ENCODE results near the gene TOPORS.

The TOPORS gene

GRCh38 chr9:32516241-32516640 lies 36.1 kb downstream of the TOPORS start:
- Histone ChIP-seq H3K4me3 (ENCODE audit: low read depth, low read length) (no peak overlapping the region), H3K27ac (no peak overlapping the region), H3K27me3 (ENCODE audit: control insufficient read depth, insufficient read depth, low read length) (no peaks in the 10 kb centered on the region), H3K4me2 (ENCODE audit: low read length) (no peak overlapping the region), H3K79me2 (no peaks in the 10 kb centered on the region), H3K4me1 (no peaks in the 10 kb centered on the region), H3K9me3 (ENCODE audit: control insufficient read depth, low read length) (no peaks in the 10 kb centered on the region), H3K9ac (no peak overlapping the region), H3K36me3 (ENCODE audit: control insufficient read depth, insufficient read depth, low read length) (no peaks in the 10 kb centered on the region), H2AFZ (no peak overlapping the region)
- no peak for TF ChIP-seq CTCF (IDR thresholded peaks at IDR 0.05)

GRCh38 chr9:32508728-32509127 lies 43.7 kb downstream of the TOPORS start:
- no peaks in the 10 kb centered on the region for H3K27me3 ChIP-seq (ENCODE audit: control insufficient read depth, insufficient read depth, low read length)

GRCh38 chr9:32503008-32503407 lies 49.4 kb downstream of the TOPORS start:
- no peak overlapping the region for H3K4me3 ChIP-seq (ENCODE audit: low read depth, low read length)
- H3K79me2 ChIP-seq = no peaks in the 10 kb centered on the region
- no peak overlapping the region for H2AFZ ChIP-seq
- no peak overlapping the region for H3K27ac ChIP-seq
- H3K36me3 ChIP-seq (ENCODE audit: control insufficient read depth, insufficient read depth, low read length) = no peaks in the 10 kb centered on the region
- no peaks in the 10 kb centered on the region for H3K27me3 ChIP-seq (ENCODE audit: control insufficient read depth, insufficient read depth, low read length)
- H3K9ac ChIP-seq = no peak overlapping the region
- H3K9me3 ChIP-seq (ENCODE audit: control insufficient read depth, low read length) = no peaks in the 10 kb centered on the region
- no peak for TF ChIP-seq CTCF (IDR thresholded peaks at IDR 0.05)
- no peaks in the 10 kb centered on the region for H3K4me1 ChIP-seq
- H3K4me2 ChIP-seq (ENCODE audit: low read length) = no peak overlapping the region

More at GRCh38 chr9:32508728-32509127, 43.7 kb downstream of the TOPORS start:
- H3K79me2 ChIP-seq = no peaks in the 10 kb centered on the region
- no peak for TF ChIP-seq CTCF (IDR thresholded peaks at IDR 0.05)
- no peak overlapping the region for H3K9ac ChIP-seq
- no peak overlapping the region for H3K27ac ChIP-seq
- no peaks in the 10 kb centered on the region for H3K36me3 ChIP-seq (ENCODE audit: control insufficient read depth, insufficient read depth, low read length)
- H3K4me3 ChIP-seq (ENCODE audit: low read depth, low read length) = no peak overlapping the region
- no peaks in the 10 kb centered on the region for H3K4me1 ChIP-seq
- no peaks in the 10 kb centered on the region for H3K9me3 ChIP-seq (ENCODE audit: control insufficient read depth, low read length)
- H3K4me2 ChIP-seq (ENCODE audit: low read length) = no peak overlapping the region
- no peak overlapping the region for H2AFZ ChIP-seq

GRCh38 chr9:32502464-32502863 lies 49.9 kb downstream of the TOPORS start:
- Histone ChIP-seq H3K27ac (no peak overlapping the region), H3K4me2 (ENCODE audit: low read length) (no peak overlapping the region), H3K79me2 (no peaks in the 10 kb centered on the region), H3K4me1 (no peaks in the 10 kb centered on the region), H3K36me3 (ENCODE audit: control insufficient read depth, insufficient read depth, low read length) (no peaks in the 10 kb centered on the region), H2AFZ (no peak overlapping the region), H3K4me3 (ENCODE audit: low read depth, low read length) (no peak overlapping the region), H3K27me3 (ENCODE audit: control insufficient read depth, insufficient read depth, low read length) (no peaks in the 10 kb centered on the region), H3K9ac (no peak overlapping the region), H3K9me3 (ENCODE audit: control insufficient read depth, low read length) (no peaks in the 10 kb centered on the region)
- no peak for TF ChIP-seq CTCF (IDR thresholded peaks at IDR 0.05)

GRCh38 chr9:32501868-32502267 lies 50.5 kb downstream of the TOPORS start:
- no peak overlapping the region for H2AFZ ChIP-seq
- H3K36me3 ChIP-seq (ENCODE audit: control insufficient read depth, insufficient read depth, low read length) = no peaks in the 10 kb centered on the region
- H3K27ac ChIP-seq = no peak overlapping the region
- TF ChIP-seq CTCF (IDR thresholded peaks at IDR 0.05) = no peak
- no peaks in the 10 kb centered on the region for H3K79me2 ChIP-seq
- no peaks in the 10 kb centered on the region for H3K9me3 ChIP-seq (ENCODE audit: control insufficient read depth, low read length)
- H3K4me2 ChIP-seq (ENCODE audit: low read length) = no peak overlapping the region
- H3K4me1 ChIP-seq = no peaks in the 10 kb centered on the region
- H3K27me3 ChIP-seq (ENCODE audit: control insufficient read depth, insufficient read depth, low read length) = no peaks in the 10 kb centered on the region
- H3K4me3 ChIP-seq (ENCODE audit: low read depth, low read length) = no peak overlapping the region
- H3K9ac ChIP-seq = no peak overlapping the region

Data from parathyroid adenoma (tissue), 2 donors.